PFSK-1 (cell line): ENCODE results near the gene CDC42.

ENCODE experiments used
- FOXP2 ChIP-seq: optimal IDR thresholded peaks from 2 replicates; pipeline ENCODE3; 2011; ENCODE audit warnings: borderline replicate concordance, control low read depth, inconsistent platforms; ENCODE audit not compliant: insufficient read depth; ENCODE audit errors: extremely low read length, extremely low read depth
- REST ChIP-seq, 2 experiments: IDR thresholded peaks; 2 replicates each; pipeline versions ENCODE4 v1.6.1 to v1.8.0; 2011 to 2012; ENCODE audit warnings: low read depth in 2 of 2, low read length in 2 of 2, control low read depth in 1 of 2, inconsistent platforms in 1 of 2, mild to moderate bottlenecking in 1 of 2, moderate library complexity in 1 of 2; ENCODE audit not compliant: insufficient read depth in 1 of 2
- SIN3A ChIP-seq: IDR thresholded peaks from 2 replicates; pipeline ENCODE4 v1.6.1; 2012; ENCODE audit warnings: mild to moderate bottlenecking, low read length, moderate library complexity, borderline replicate concordance; ENCODE audit not compliant: insufficient read depth
- TAF1 ChIP-seq: IDR thresholded peaks from 2 replicates; pipeline ENCODE4 v1.6.1; 2012; ENCODE audit warnings: low read length, control low read depth, borderline replicate concordance; ENCODE audit not compliant: insufficient read depth

- TF ChIP-seq TAF1 (no peak), SIN3A (no peak), FOXP2 (no peak), REST (IDR thresholded peaks at IDR 0.05; ENCODE audit: insufficient read depth in 1 of 2, low read depth in 2 of 2, low read length in 2 of 2) (no peak)
These were observed 9.2 kb upstream of the CDC42 start for GRCh38 chr1:22043198-22043769.
